Measurements from ENCODE around the gene NLRP4.
"Not testable (repeated sequence)": the region's sequence is repeated elsewhere in the genome, so short reads cannot be mapped to it uniquely, and the experiment has no call there.

Gene NLRP4

DNA sequence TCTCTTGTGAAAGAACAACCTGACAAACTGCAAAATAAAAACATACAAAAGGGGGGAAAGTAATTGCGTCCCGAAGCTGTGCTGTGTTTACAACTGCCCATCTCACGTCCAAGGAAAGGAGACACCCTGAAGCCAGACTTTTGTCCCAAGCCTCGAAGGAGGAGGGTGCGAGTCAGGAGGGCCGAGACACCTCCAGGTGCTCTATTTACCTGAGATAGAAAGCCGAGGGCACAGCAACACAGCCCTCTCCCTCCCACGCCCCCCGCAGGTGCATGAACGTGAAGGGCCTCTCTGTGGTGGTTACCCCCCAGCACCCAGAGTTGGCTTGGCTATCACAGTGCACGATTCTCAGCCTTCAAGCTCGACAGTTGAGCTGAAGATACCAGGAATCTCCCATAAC lies 62.6 kb downstream of the NLRP4 start:
- DNase-seq (ENCODE audit: low read depth) = no peak

GRCh38 chr19:55901369-55902079 lies 65.2 kb downstream of the NLRP4 start:
- no peak for DNase-seq (ENCODE audit: low read depth)

- no peak for DNase-seq (ENCODE audit: low read depth)
Observed at GRCh38 chr19:55902080-55902751, 65.9 kb downstream of the NLRP4 start.

DNA sequence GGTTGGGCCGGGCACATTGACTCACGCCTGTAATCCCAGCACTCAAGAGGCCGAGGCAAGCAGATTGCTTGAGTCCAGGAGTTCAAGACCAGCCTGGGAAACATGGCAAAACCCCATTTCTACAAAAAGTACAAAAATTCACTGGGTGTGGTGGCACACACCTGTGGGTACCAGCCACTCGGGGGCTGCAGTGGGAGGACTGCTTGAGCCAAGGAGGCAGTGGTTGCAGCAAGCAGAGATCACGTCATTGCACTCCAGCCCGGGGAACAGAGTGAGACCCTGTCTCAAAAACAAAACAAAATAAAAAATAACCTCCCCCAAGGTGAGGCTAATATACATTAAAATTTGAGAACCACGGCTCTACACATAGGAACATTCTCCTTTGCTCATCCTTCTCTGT lies 70.9 kb downstream of the NLRP4 start:
- no peak for DNase-seq (ENCODE audit: low read depth)

GRCh38 chr19:55907746-55908145 lies 71.4 kb downstream of the NLRP4 start:
- DNase-seq (ENCODE audit: low read depth) = no peak

DNA sequence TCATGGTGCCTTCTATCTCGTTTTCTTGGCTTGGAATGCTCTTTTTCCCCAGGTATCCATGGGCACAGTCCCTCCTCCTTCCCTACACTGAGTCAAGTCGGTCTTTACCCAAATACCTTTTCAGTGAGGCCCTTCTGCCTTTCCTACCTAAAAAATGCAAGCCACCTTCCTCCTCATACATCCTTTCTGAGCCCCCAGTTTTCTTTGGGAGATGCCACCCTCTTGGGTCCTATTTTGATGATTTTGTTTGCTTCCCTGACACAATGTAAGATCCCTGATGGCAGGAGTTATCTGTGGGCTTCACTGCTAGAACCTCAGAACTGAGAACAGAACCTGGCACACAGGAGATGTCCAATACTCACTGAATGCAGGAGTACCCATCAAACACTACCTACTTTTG lies 73.5 kb downstream of the NLRP4 start:
- no peak for DNase-seq (ENCODE audit: low read depth)

DNA sequence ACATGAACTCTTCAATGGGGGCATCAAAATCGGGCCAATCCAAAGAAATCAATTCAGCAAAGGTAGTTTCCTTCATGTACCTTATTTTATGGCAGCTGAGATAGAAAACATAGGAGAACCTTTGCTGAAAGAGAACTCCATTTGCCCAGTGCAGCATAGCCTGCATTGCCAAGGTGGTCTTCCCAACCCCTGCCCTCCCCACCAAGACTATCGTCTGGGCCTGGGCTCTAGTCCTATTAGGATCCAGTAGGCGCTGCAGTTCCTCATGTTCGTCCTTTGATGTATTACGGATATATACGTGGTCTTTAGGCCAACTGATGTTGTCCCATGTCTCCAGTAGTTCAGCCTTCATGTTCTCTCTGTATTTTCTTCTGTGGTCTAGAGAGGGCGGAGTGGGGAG lies 76.6 kb downstream of the NLRP4 start:
- DNase-seq (ENCODE audit: low read depth) = no peak

GRCh38 chr19:55913643-55914268 lies 77.4 kb downstream of the NLRP4 start:
- DNase-seq (ENCODE audit: low read depth) = no peak

DNA sequence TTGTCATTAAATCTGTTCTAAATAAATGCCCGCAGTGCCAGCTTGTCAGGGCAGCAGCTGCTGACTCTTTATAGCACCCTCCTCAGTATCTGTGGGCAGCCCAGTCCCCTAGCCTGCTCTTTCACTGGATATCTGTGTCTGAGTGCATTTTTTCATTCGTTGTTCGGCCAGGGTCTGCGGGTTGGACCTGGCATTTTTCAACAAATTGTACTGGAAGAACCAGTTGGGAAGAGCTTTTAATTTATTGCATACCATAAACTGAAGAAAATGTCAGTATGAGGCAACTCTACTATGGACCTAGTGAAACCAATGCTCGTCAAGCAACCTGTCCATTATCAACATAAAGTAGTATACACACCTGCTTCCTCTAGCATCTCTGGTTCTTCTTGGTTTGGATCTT lies 87.2 kb downstream of the NLRP4 start:
- DNase-seq (ENCODE audit: low read depth) = no peak

- no peak for DNase-seq (ENCODE audit: low read depth)
Observed at GRCh38 chr19:55927991-55928390, 91.7 kb downstream of the NLRP4 start.

DNA sequence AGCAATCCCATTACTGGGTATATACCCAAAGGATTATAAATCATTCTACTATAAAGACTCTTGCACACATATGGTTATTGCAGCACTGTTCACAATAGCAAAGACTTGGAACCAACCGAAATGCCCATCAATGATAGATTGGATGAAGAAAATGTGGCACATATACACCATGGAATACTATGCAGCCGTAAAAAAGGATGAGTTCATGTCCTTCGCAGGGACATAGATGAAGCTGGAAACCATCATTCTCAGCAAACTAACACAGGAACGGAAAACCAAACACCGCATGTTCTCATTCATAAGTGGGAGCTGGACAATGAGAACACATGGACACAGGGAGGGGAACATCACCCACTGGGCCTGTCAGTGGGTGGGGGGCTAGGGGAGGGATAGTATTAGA lies 92.9 kb downstream of the NLRP4 start:
- not testable (repeated sequence) for DNase-seq (ENCODE audit: low read depth)

DNA sequence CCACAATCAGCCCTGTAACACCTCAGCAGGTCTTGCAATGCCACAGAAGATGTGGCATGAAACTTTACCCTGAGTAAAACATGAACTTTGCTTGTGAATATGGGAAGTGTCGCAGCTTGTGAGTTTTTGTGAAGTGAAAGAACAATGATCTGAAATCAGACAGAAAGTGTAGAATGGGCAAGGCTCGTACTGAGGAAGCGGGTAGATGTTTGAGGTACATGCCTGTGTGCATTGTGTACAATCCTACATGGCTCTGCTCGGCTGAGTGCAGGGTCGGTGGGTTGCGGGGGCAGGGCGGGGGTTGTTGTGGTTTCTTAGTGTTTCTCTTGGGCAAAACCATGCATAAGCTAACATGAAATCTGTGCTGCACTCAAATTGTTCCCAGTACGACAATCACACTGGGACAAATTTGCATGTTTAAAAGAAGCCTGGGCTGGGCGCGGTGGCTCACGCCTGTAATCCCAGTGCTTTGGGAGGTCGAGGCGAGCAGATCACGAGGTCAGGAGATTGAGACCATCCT lies 94.7 kb downstream of the NLRP4 start:
- no peak for DNase-seq (ENCODE audit: low read depth)

Measured in stromal cell of bone marrow (primary cell).